Measurements from ENCODE around the gene SGMS1.

DNA sequence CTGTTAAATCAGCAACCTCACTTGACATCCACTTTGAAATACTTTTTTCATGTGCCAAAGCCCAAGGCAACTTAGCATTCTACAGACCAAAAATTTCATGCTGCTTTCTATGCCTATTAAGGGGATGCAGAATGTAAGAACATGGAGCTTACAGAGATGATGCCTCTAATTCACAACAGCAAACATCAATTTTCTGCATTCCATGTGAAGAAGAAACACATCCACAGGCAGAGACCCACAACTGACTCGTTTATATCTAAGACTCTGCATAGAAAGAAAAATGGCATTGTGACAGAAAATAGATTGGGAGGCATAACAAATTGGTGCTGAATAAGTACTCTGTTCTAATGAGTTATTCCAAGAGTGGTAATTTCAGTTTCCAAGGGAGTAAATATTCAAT lies 107.6 kb downstream of the SGMS1 start:
- TF ChIP-seq EZH2 (IDR thresholded peaks at IDR 0.05; ENCODE audit: low read length): no peak
- TF ChIP-seq, protein P1, sequence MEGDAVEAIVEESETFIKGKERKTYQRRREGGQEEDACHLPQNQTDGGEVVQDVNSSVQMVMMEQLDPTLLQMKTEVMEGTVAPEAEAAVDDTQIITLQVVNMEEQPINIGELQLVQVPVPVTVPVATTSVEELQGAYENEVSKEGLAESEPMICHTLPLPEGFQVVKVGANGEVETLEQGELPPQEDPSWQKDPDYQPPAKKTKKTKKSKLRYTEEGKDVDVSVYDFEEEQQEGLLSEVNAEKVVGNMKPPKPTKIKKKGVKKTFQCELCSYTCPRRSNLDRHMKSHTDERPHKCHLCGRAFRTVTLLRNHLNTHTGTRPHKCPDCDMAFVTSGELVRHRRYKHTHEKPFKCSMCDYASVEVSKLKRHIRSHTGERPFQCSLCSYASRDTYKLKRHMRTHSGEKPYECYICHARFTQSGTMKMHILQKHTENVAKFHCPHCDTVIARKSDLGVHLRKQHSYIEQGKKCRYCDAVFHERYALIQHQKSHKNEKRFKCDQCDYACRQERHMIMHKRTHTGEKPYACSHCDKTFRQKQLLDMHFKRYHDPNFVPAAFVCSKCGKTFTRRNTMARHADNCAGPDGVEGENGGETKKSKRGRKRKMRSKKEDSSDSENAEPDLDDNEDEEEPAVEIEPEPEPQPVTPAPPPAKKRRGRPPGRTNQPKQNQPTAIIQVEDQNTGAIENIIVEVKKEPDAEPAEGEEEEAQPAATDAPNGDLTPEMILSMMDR (optimal IDR thresholded peaks at IDR 0.05 in 1 of 3, IDR thresholded peaks at IDR 0.05 in 1 of 3, conservative IDR thresholded peaks at IDR 0.05 in 1 of 3; ENCODE audit: extremely low read depth in 1 of 3, insufficient read depth in 2 of 3, low read length in 3 of 3): no peak
